ENCODE measurements around the gene SNRPD1.
"Not testable (repeated sequence)": the region's sequence is repeated elsewhere in the genome, so short reads cannot be mapped to it uniquely, and the experiment has no call there.

Gene SNRPD1

DNA sequence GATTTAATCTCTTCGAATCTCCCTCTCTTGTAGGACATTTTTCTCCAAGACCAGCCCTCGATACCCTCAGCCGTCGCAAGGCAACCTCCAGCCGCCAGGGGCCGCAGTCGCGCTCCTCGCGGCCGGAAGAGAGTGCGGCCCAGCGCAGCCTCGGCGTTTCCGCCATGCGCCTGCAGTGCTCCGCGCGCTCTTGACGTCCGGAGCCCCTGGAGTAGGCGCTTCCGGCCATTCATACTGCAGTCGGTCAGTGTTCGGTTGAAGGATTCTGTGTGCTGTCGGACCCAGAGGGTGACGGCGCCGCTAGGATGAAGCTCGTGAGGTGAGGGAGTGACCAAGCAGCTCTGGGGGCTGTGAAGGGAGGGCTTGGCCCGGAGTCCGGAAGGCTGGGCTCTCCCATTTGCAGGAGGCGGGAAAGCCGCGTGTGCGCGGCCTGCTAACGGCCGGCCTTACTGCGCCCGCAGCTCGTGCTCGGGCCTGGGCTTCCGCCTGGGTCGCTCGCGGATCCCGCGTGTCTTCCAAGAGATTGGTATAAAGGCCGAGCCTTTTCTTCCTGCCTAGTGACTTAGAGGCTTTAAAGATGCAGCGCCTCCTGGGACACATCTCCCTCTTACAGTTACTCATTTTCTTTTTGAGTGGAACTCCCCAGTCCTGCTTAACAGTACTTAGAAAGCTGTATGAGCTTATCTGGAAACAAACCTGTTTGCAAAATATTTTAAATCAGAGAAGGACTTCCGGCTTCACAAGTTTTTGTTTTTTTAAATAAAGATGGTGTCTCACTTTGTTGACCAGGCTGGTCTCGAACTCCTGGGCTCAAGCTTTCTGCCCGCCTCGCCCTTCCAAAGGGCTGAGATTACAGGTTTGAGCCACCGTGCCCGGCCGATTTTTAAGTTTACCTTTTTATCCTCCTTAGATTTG, at the start of gene SNRPD1:
Gene SNRPD1 (plus strand): TSS at position 190 of the 915 bp plus-strand sequence. CDS start 116 bp downstream, at position 306.
- peak; percentile 91 for DNase-seq (ENCODE audit: low spot score)
- in situ Hi-C loops (cut with MboI; ENCODE audit: low pct_unique_long_range_greater_than_20kb, low sequenced_read_pairs, unreplicated experiment), result no loop called here
- TF ChIP-seq, protein P1, sequence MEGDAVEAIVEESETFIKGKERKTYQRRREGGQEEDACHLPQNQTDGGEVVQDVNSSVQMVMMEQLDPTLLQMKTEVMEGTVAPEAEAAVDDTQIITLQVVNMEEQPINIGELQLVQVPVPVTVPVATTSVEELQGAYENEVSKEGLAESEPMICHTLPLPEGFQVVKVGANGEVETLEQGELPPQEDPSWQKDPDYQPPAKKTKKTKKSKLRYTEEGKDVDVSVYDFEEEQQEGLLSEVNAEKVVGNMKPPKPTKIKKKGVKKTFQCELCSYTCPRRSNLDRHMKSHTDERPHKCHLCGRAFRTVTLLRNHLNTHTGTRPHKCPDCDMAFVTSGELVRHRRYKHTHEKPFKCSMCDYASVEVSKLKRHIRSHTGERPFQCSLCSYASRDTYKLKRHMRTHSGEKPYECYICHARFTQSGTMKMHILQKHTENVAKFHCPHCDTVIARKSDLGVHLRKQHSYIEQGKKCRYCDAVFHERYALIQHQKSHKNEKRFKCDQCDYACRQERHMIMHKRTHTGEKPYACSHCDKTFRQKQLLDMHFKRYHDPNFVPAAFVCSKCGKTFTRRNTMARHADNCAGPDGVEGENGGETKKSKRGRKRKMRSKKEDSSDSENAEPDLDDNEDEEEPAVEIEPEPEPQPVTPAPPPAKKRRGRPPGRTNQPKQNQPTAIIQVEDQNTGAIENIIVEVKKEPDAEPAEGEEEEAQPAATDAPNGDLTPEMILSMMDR (IDR thresholded peaks at IDR 0.05; ENCODE audit: extremely low read depth, insufficient read depth, missing control alignments), result peak; percentile 98

DNA sequence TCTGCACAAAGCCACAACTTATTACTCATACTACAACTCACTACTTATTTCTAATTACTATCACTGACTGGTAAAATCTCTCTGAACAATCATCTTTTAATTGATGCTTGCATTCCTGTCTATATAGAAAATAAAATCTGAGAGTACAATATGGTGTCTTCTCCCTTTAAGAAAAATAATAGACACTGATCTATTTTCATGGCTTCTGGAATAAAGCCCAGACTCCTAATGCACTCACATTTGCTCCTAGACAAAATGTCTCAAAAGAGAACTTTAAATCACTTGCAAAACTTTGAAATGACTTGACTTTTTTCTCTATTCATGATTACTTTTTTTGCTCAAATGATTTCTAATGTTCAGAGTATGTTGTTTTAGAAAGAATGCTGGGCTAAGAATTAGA, 40.3 kb upstream of the SNRPD1 start:
- DNase-seq (ENCODE audit: low spot score), result no peak
- in situ Hi-C loops (cut with MboI; ENCODE audit: low pct_unique_long_range_greater_than_20kb, low sequenced_read_pairs, unreplicated experiment), result no loop called here
- TF ChIP-seq, protein P1 (IDR thresholded peaks at IDR 0.05; ENCODE audit: extremely low read depth, insufficient read depth, missing control alignments), result no peak

DNA sequence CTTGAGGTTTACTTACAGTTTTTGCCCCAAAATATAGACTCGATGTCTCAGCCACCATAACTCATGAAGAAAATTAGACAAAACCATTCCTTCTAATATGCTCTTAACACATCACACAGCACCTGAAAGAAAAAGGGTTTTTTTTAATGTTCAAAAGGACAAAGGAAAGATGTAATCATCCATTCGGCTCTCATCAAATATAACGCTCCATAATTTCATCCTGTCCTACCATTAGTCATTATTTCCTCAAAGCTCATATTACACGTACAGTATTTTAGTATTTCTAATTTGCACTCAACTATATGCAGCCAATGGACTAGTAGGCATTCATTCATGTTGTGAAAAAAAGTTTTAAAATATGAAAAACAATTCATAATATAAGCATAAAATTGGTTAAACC, 36.5 kb upstream of the SNRPD1 start:
- DNase-seq (ENCODE audit: low spot score), result no peak
- in situ Hi-C loops (cut with MboI; ENCODE audit: low pct_unique_long_range_greater_than_20kb, low sequenced_read_pairs, unreplicated experiment), result no loop called here
- TF ChIP-seq, protein P1 (IDR thresholded peaks at IDR 0.05; ENCODE audit: extremely low read depth, insufficient read depth, missing control alignments), result no peak

DNA sequence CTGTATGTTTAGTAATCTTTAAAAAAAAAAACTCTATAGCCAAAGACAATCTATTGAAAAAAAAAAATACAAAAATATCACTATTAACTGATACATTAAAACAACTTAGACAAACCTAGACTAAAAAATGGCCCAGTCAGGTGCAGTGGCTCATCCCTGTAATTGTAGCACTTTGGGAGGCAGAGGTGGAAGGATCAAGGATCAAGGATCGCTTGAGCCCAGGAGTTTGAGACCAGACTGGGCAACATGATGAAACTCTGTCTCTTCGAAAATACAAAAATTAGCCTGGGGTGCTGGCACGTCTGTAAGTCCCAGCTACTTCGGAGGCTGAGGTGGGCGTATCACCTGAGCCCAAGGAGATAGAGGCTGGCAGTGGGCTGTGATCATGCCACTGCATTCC, 27.7 kb upstream of the SNRPD1 start:
- in situ Hi-C loops (cut with MboI; ENCODE audit: low pct_unique_long_range_greater_than_20kb, low sequenced_read_pairs, unreplicated experiment), result no loop called here
- TF ChIP-seq, protein P1 (IDR thresholded peaks at IDR 0.05; ENCODE audit: extremely low read depth, insufficient read depth, missing control alignments), result no peak
- no peak for DNase-seq (ENCODE audit: low spot score)

DNA sequence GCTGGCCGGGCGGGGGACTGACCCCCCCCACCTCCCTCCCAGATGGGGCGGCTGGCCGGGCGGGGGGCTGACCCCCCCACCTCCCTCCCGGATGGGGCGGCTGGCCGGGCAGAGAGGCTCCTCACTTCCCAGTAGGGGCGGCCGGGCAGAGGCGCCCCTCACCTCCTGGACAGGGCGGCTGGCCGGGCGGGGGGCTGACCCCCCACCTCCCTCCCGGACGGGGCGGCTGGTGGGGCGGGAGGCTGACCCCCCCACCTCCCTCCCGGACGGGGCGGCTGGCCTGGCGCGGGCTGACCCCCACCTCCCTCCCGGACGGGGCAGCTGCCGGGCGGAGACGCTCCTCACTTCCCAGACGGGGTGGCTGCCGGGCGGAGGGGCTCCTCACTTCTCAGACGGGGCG, 19.8 kb upstream of the SNRPD1 start:
- DNase-seq (ENCODE audit: low spot score); in situ Hi-C loops (cut with MboI; ENCODE audit: low pct_unique_long_range_greater_than_20kb, low sequenced_read_pairs, unreplicated experiment): not testable (repeated sequence)

DNA sequence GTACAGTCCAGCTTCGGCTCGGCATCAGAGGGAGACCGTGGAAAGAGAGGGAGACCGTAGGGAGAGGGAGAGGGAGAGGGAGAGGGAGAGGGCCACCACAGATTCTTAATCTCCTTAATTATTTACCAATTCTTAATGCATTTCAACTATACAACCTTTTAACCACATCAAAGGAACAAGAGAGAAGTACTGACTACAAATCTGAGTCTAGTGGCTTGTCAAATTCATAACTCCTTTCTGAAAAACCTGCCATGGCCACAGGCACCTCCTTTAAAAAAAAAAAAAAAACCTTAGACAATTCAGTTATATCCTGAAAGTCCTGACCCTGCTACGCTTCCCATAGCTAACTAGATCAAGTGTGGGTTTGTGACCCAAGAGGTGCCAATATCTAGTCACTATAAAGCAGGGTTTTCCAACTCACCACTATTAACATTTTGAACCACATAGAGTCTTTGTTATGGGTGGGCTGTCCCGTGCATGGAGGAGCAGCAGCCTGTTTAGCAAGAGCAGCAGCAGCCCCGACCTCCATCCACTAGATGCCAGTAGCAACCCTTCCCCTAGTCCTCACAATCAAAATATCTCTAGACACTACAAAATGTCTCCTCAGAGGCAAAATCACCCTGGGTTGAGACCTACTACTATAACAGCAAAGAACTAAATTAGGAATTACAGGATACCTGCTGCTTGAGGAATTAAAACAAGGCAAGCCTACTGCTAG, 18.4 kb upstream of the SNRPD1 start:
- in situ Hi-C loops (cut with MboI; ENCODE audit: low pct_unique_long_range_greater_than_20kb, low sequenced_read_pairs, unreplicated experiment), result no loop called here
- TF ChIP-seq, protein P1 (IDR thresholded peaks at IDR 0.05; ENCODE audit: extremely low read depth, insufficient read depth, missing control alignments), result peak; percentile 11
- peak; percentile 22 for DNase-seq (ENCODE audit: low spot score)

DNA sequence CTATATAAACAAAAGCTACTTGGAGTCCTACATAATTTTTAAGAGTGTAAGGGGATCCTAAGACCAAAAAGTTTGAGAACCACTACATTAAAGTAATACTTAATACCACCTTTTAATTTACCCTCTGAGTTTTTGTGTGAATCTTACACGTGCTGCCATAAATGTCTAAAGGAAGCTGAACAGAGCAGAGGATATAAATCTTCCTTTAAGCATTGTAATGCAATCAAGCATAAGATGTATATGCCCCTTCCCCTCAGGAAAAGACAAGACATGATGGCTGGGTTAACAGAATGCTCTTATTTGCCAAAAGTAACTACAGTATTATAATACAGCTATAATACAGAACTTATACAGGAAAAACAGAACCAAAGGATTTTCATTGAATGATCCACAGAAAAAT, 14.5 kb upstream of the SNRPD1 start:
- TF ChIP-seq, protein P1 (IDR thresholded peaks at IDR 0.05; ENCODE audit: extremely low read depth, insufficient read depth, missing control alignments), result no peak
- in situ Hi-C loops (cut with MboI; ENCODE audit: low pct_unique_long_range_greater_than_20kb, low sequenced_read_pairs, unreplicated experiment), result no loop called here
- DNase-seq (ENCODE audit: low spot score), result no peak
